Duodenal mucosa (tissue), 2 donors: ENCODE data around the gene TMEM263.

Source experiments
- H3K27ac ChIP-seq: one replicate; pipeline ENCODE4 v1.7.0; 2013; ENCODE audit warnings: low read depth, low read length
- H3K27me3 ChIP-seq, 2 donors: one replicate each; pipeline ENCODE4 v1.7.0; 2013; ENCODE audit warnings: low read length in 2 of 2, control low read depth in 1 of 2; ENCODE audit not compliant: insufficient read depth in 2 of 2, control insufficient read depth in 1 of 2
- H3K36me3 ChIP-seq, 2 donors: one replicate each; pipeline ENCODE4 v1.7.0; 2013; ENCODE audit warnings: low read length in 2 of 2, control low read depth in 1 of 2; ENCODE audit not compliant: insufficient read depth in 2 of 2, control insufficient read depth in 1 of 2
- H3K4me1 ChIP-seq, 2 donors: one replicate each; pipeline ENCODE4 v1.7.0; 2013; ENCODE audit warnings: low read length in 2 of 2, control low read depth in 1 of 2; ENCODE audit not compliant: insufficient read depth in 2 of 2, control insufficient read depth in 1 of 2
- H3K4me3 ChIP-seq, 2 donors: one replicate each; pipeline ENCODE4 v1.7.0; 2013; ENCODE audit warnings: low read length in 2 of 2, low read depth in 1 of 2
- H3K9ac ChIP-seq, 2 donors: one replicate each; pipeline ENCODE4 v1.7.0; 2013; ENCODE audit warnings: low read length in 2 of 2, low read depth in 1 of 2
- H3K9me3 ChIP-seq, 2 donors: one replicate each; pipeline ENCODE4 v1.7.0; 2013; ENCODE audit warnings: low read length in 2 of 2, control low read depth in 1 of 2; ENCODE audit not compliant: control insufficient read depth in 1 of 2

TMEM263 gene

GRCh38 chr12:106945261-106945851 is 10.4 kb upstream of the TMEM263 start:
- peaks cover 0 to 4% of the 10 kb centered on the region in 2 donors for H3K9me3 ChIP-seq
- H3K36me3 ChIP-seq, result no peaks in the 10 kb centered on the region
- H3K27ac ChIP-seq, result no peak overlapping the region
- no peaks in the 10 kb centered on the region for H3K4me1 ChIP-seq
- no peak overlapping the region for H3K9ac ChIP-seq
- H3K27me3 ChIP-seq, result no peaks in the 10 kb centered on the region
- no peak overlapping the region for H3K4me3 ChIP-seq

GRCh38 chr12:106947461-106947860 is 8.2 kb upstream of the TMEM263 start:
- no peak overlapping the region for H3K9ac ChIP-seq
- no peaks in the 10 kb centered on the region for H3K4me1 ChIP-seq
- no peaks in the 10 kb centered on the region for H3K27me3 ChIP-seq
- no peaks in the 10 kb centered on the region for H3K36me3 ChIP-seq
- peaks cover 0 to 4% of the 10 kb centered on the region in 2 donors for H3K9me3 ChIP-seq
- H3K4me3 ChIP-seq, result no peak overlapping the region
- no peak overlapping the region for H3K27ac ChIP-seq

- Histone ChIP-seq H3K4me3 (no peak overlapping the region), H3K27me3 (no peaks in the 10 kb centered on the region), H3K9me3 (peaks cover 0 to 4% of the 10 kb centered on the region in 2 donors), H3K4me1 (peaks cover 9 to 11% of the 10 kb centered on the region in 2 donors), H3K27ac (no peak overlapping the region), H3K9ac (no peak overlapping the region), H3K36me3 (no peaks in the 10 kb centered on the region)
Measured at GRCh38 chr12:106950591-106950990, 5.1 kb upstream of the TMEM263 start.

- Histone ChIP-seq H3K9ac (no peak overlapping the region), H3K27me3 (no peaks in the 10 kb centered on the region), H3K4me1 (peaks cover 19 to 22% of the 10 kb centered on the region in 2 donors), H3K27ac (no peak overlapping the region), H3K36me3 (no peaks in the 10 kb centered on the region), H3K4me3 (peak overlapping the region in 1 of 2 donors; percentile 92), H3K9me3 (peaks cover 0 to 4% of the 10 kb centered on the region in 2 donors)
Measured at GRCh38 chr12:106953352-106954250, 2.1 kb upstream of the TMEM263 start.

- Histone ChIP-seq H3K27me3 (no peaks in the 10 kb centered on the region), H3K27ac (peak overlapping the region; percentile 93), H3K4me3 (peak overlapping the region; percentile 86 to 92), H3K9ac (peak overlapping the region; percentile 88 to 96), H3K36me3 (no peaks in the 10 kb centered on the region), H3K4me1 (peaks cover 22% of the 10 kb centered on the region in 2 donors), H3K9me3 (no peaks in the 10 kb centered on the region)
Measured at GRCh38 chr12:106954462-106955376, 988 bp upstream of the TMEM263 start.

- Histone ChIP-seq H3K36me3 (no peaks in the 10 kb centered on the region), H3K27me3 (no peaks in the 10 kb centered on the region), H3K4me3 (peak overlapping the region; percentile 86 to 92), H3K4me1 (peaks cover 22% of the 10 kb centered on the region in 2 donors), H3K9ac (peak overlapping the region; percentile 88 to 96), H3K27ac (peak overlapping the region; percentile 93), H3K9me3 (no peaks in the 10 kb centered on the region)
Measured at GRCh38 chr12:106956048-106956578, 406 bp downstream of the TMEM263 start.

GRCh38 chr12:106957583-106957982 is 1.9 kb downstream of the TMEM263 start:
- Histone ChIP-seq H3K9ac (peak overlapping the region in 1 of 2 donors; percentile 96), H3K27ac (no peak overlapping the region), H3K4me1 (peaks cover 22% of the 10 kb centered on the region in 2 donors), H3K4me3 (peak overlapping the region; percentile 86 to 92), H3K27me3 (no peaks in the 10 kb centered on the region), H3K36me3 (no peaks in the 10 kb centered on the region), H3K9me3 (no peaks in the 10 kb centered on the region)

- Histone ChIP-seq H3K9me3 (no peaks in the 10 kb centered on the region), H3K27me3 (no peaks in the 10 kb centered on the region), H3K9ac (no peak overlapping the region), H3K27ac (no peak overlapping the region), H3K4me1 (peaks cover 11 to 13% of the 10 kb centered on the region in 2 donors), H3K4me3 (no peak overlapping the region), H3K36me3 (peaks cover 0 to 5% of the 10 kb centered on the region in 2 donors)
Measured at GRCh38 chr12:106960443-106960842, 4.7 kb downstream of the TMEM263 start.

GRCh38 chr12:106962286-106962685 is 6.6 kb downstream of the TMEM263 start:
- no peak overlapping the region for H3K27ac ChIP-seq
- no peak overlapping the region for H3K9ac ChIP-seq
- no peaks in the 10 kb centered on the region for H3K9me3 ChIP-seq
- H3K4me3 ChIP-seq, result no peak overlapping the region
- no peaks in the 10 kb centered on the region for H3K27me3 ChIP-seq
- H3K4me1 ChIP-seq, result peaks cover 11 to 13% of the 10 kb centered on the region in 2 donors
- peaks cover 0 to 12% of the 10 kb centered on the region in 2 donors for H3K36me3 ChIP-seq
